Stimulated activated CD8-positive, alpha-beta memory T cell treated with anti-CD3 and anti-CD28 coated beads, Interleukin-7, amount 100 ng/mL, for 24 hours (primary cell): ENCODE results near the gene TNS1.
"Not testable (repeated sequence)": the region's sequence is repeated elsewhere in the genome, so short reads cannot be mapped to it uniquely, and the experiment has no call there.

Experiments
- DNase-seq: peaks from one replicate; pipeline ENCODE4 v3.0.0-alpha.2; 2020; ENCODE audit warnings: low read depth

The TNS1 gene

GRCh38 chr2:218029366-218030360, 26.9 kb upstream of the TNS1 start:
- no peak for DNase-seq

- DNase-seq: no peak
These were observed 26.0 kb upstream of the TNS1 start for GRCh38 chr2:218028562-218029348.

GRCh38 chr2:218028189-218028495, 25.3 kb upstream of the TNS1 start:
- no peak for DNase-seq

GRCh38 chr2:218027426-218028188, 24.8 kb upstream of the TNS1 start:
- DNase-seq: no peak

GRCh38 chr2:218026676-218027425, 24.1 kb upstream of the TNS1 start:
- no peak for DNase-seq

GRCh38 chr2:218026244-218026643, 23.4 kb upstream of the TNS1 start:
- no peak for DNase-seq

- no peak for DNase-seq
These were observed 22.1 kb upstream of the TNS1 start for GRCh38 chr2:218024871-218025270.

- no peak for DNase-seq
These were observed 21.5 kb upstream of the TNS1 start for GRCh38 chr2:218024336-218024735.

- DNase-seq: no peak
These were observed 20.8 kb upstream of the TNS1 start for GRCh38 chr2:218023636-218024035.

GRCh38 chr2:218022851-218023530, 20.2 kb upstream of the TNS1 start:
- no peak for DNase-seq

GRCh38 chr2:218022131-218022850, 19.5 kb upstream of the TNS1 start:
- DNase-seq: no peak

GRCh38 chr2:218021536-218022071, 18.8 kb upstream of the TNS1 start:
- DNase-seq: no peak

- no peak for DNase-seq
These were observed 18.3 kb upstream of the TNS1 start for GRCh38 chr2:218020966-218021535.

GRCh38 chr2:218020281-218020680, 17.5 kb upstream of the TNS1 start:
- no peak for DNase-seq

GRCh38 chr2:218019411-218020060, 16.7 kb upstream of the TNS1 start:
- no peak for DNase-seq

GRCh38 chr2:218018842-218019125, 16.0 kb upstream of the TNS1 start:
- not testable (repeated sequence) for DNase-seq

GRCh38 chr2:218017211-218018053, 14.6 kb upstream of the TNS1 start:
- no peak for DNase-seq

GRCh38 chr2:218016810-218017209, 14.0 kb upstream of the TNS1 start:
- DNase-seq: no peak
